Lower lobe of right lung (tissue), 2 donors: ENCODE data around the gene PLPPR1. TPM values are rescaled to one million over a fixed set of nuclear protein-coding genes. Genes with fewer than 3 reads are reported as not detected.

ENCODE experiments used
- ATAC-seq, 2 donors: fragments of 200-7000 bp; cut with Tn5 transposase; one replicate each; pipeline ENCODE4 v1.9.1; 2020 to 2022; ENCODE audit warnings: mild to moderate bottlenecking in 2 of 2, moderate library complexity in 2 of 2
- DNase-seq: peaks from one replicate; pipeline ENCODE4 v3.0.0-alpha.2; 2020
- H3K27ac ChIP-seq: fragments of 200-600 bp; one replicate; pipeline ENCODE4 v1.8.0; 2022
- H3K27me3 ChIP-seq: fragments of 200-600 bp; one replicate; pipeline ENCODE4 v1.8.0; 2022; ENCODE audit warnings: low read depth
- H3K36me3 ChIP-seq: fragments of 200-600 bp; one replicate; pipeline ENCODE4 v1.8.0; 2022; ENCODE audit warnings: mild to moderate bottlenecking
- H3K4me1 ChIP-seq: fragments of 200-600 bp; one replicate; pipeline ENCODE4 v1.8.0; 2022
- H3K4me3 ChIP-seq: fragments of 200-600 bp; one replicate; pipeline ENCODE4 v1.8.0; 2022; ENCODE audit warnings: mild to moderate bottlenecking
- H3K9me3 ChIP-seq: fragments of 200-600 bp; one replicate; pipeline ENCODE4 v1.8.0; 2022
- CTCF ChIP-seq: fragments of 200-600 bp; IDR thresholded peaks from one replicate; pipeline ENCODE4 v1.8.0; 2022; ENCODE audit warnings: antibody characterized with exemption, mild to moderate bottlenecking
- intact Hi-C: fragments of 100-400 bp; cut with DNase I; formaldehyde crosslinking; loops from one replicate; pipeline ENCODE4 v1.11.0; 2022
- total RNA-seq: library from RNA; stranded (reverse); fragmentation: NEBNext Ultra II Directional; extraction: Animal tissue kit (Norgen Biotek cat#: 25700); gene quantifications from one replicate; pipeline ENCODE4 v1.2.1, GENCODE V29; 2021
- donor health status: DM: no; HTN: yes; CAD: no; lungs with severe emphysema.

The PLPPR1 gene
- total RNA-seq, 1 donor from 2014 or later = 5.4 TPM

DNA sequence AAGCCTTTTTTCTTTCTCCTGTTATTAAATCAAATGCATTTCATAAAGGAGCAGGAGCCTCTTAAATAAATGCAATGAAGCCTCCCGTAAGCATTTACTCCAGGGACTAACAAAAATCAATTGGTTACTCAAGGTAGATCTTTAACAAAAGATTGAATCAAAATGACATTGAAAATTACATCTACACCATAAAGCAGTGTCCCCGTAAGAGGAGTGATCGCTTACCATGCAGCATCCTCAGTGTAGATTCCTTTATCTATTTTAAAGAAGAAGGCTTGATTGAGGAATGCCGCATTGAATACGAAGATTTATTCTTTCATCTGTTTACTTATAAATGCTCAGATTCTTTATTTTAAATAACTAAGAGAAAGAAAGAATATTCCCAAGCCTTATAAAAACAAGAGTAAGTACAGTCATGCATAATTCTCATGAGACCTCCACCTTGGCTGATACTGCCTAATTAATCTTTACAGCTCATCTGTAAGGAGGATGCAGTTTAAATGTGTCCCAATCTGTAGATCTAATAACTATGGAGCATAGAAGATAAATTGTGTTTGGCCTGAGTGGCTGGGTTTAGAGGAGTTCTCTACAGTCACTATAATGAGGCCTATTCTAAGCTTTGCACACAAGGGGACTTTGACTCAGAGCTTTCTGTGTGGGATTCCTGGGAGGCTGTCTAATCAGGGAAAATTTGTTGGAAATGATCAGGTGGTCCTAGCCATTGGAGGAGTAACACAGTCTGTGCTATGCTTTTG is 55.1 kb downstream of the PLPPR1 start:
- TF ChIP-seq CTCF = no peak
- Histone ChIP-seq H3K9me3 (no peaks in the 10 kb centered on the region), H3K36me3 (no peaks in the 10 kb centered on the region), H3K27ac (no peak overlapping the region), H3K4me3 (no peak overlapping the region), H3K27me3 (no peaks in the 10 kb centered on the region), H3K4me1 (no peaks in the 10 kb centered on the region)
- intact Hi-C loops = no loop called here
- DNase-seq (no peak), ATAC-seq (no peak)

GRCh38 chr9:101087426-101087825 is 58.9 kb downstream of the PLPPR1 start:
- H3K4me3 ChIP-seq = no peak overlapping the region
- no peaks in the 10 kb centered on the region for H3K4me1 ChIP-seq
- no peak for TF ChIP-seq CTCF
- no peaks in the 10 kb centered on the region for H3K36me3 ChIP-seq
- ATAC-seq (no peak), DNase-seq (no peak)
- no peaks in the 10 kb centered on the region for H3K27me3 ChIP-seq
- H3K9me3 ChIP-seq = no peaks in the 10 kb centered on the region
- intact Hi-C loops = no loop called here
- H3K27ac ChIP-seq = no peak overlapping the region

- Histone ChIP-seq H3K27ac (no peak overlapping the region), H3K36me3 (no peaks in the 10 kb centered on the region), H3K27me3 (no peaks in the 10 kb centered on the region), H3K9me3 (no peaks in the 10 kb centered on the region), H3K4me3 (no peak overlapping the region), H3K4me1 (no peaks in the 10 kb centered on the region)
- ATAC-seq = no peak
- intact Hi-C loops = no loop called here
- no peak for DNase-seq
- no peak for TF ChIP-seq CTCF
These were observed 64.4 kb downstream of the PLPPR1 start for GRCh38 chr9:101092922-101093321.

DNA sequence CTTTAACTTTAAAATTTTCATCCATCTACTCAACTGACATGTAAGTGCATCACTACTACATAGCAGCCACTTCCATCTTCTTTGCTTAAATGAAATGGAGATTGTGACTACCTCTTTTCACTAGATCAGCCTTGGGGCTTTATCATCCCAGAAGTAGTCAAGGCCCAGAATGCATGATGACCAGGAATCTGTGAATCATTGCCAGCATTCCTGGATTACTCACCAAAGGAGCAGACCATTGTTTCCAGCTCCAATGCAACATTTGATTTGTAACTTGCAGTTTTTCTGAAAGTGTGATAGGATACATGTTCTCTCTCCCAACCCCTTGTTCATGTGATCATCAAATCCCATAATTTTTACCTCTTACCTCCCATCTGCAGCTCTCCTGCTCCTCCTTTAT is 65.1 kb downstream of the PLPPR1 start:
- Histone ChIP-seq H3K4me3 (no peak overlapping the region), H3K27me3 (no peaks in the 10 kb centered on the region), H3K27ac (no peak overlapping the region), H3K9me3 (no peaks in the 10 kb centered on the region), H3K36me3 (no peaks in the 10 kb centered on the region), H3K4me1 (no peaks in the 10 kb centered on the region)
- intact Hi-C loops = no loop called here
- ATAC-seq (no peak), DNase-seq (no peak)
- TF ChIP-seq CTCF = no peak

GRCh38 chr9:101094686-101095085 is 66.2 kb downstream of the PLPPR1 start:
- ATAC-seq = no peak
- intact Hi-C loops = no loop called here
- H3K36me3 ChIP-seq = no peaks in the 10 kb centered on the region
- no peak for DNase-seq
- no peaks in the 10 kb centered on the region for H3K27me3 ChIP-seq
- H3K4me3 ChIP-seq = no peak overlapping the region
- H3K9me3 ChIP-seq = no peaks in the 10 kb centered on the region
- no peaks in the 10 kb centered on the region for H3K4me1 ChIP-seq
- no peak overlapping the region for H3K27ac ChIP-seq
- no peak for TF ChIP-seq CTCF
